Measurements from ENCODE around the gene ITPR1.

DNA sequence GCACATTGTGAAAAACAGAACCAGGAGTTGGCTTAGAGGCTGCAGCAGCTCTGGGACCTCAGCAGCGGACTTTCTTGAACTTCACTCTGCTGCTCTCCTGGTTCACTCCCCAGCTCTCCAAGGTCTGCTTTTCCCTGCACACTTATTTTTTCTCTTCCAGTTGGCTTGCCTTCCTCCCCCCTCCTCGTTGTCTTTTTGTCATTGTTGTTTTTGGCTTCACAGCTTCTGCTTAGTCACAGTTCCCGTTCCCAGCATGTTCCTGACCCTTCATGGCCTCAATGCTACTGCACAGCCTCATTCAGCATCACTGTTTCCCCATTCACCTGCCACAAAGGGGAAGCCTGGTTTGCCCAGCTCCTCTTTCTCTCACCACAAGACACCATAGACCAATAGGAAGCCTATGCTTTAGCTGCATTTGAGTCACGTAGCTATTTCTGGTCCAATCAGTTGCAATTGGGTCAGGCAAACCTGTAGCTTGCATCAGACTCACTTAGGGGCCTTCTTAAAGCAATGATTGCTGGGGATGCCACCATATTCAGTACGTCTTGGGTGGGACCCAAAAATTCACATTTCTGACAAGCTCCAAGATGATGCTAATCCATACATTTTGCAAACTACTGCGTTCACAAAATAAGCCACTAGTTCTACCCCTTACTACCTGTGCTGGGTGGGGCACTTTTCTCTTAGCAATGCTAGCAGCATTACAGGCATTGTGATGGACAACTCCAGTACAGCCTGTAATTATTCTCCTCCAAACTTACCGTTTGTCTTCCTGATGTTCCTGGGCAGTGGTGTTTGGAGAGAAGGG is 18.3 kb upstream of the ITPR1 start:
- TF ChIP-seq CTCF (IDR thresholded peaks at IDR 0.05) (no peak), POLR2A (IDR thresholded peaks at IDR 0.05) (no peak)

Measured in thyroid gland (tissue), 4 donors.